GM19025 (cell line): Measurements from ENCODE around the gene ATXN7L1.
"Not testable (repeated sequence)": the region's sequence is repeated elsewhere in the genome, so short reads cannot be mapped to it uniquely, and the experiment has no call there.

ENCODE experiments used
- ATAC-seq: cut with Tn5 transposase; IDR thresholded peaks from one replicate; pipeline ENCODE4 v1.9.1; 2021; ENCODE audit warnings: mild to moderate bottlenecking, low read depth, moderate library complexity; ENCODE audit not compliant: unreplicated experiment

ATXN7L1 gene

GRCh38 chr7:105861224-105861623 is 15.2 kb downstream of the ATXN7L1 start:
- ATAC-seq, result no peak

DNA sequence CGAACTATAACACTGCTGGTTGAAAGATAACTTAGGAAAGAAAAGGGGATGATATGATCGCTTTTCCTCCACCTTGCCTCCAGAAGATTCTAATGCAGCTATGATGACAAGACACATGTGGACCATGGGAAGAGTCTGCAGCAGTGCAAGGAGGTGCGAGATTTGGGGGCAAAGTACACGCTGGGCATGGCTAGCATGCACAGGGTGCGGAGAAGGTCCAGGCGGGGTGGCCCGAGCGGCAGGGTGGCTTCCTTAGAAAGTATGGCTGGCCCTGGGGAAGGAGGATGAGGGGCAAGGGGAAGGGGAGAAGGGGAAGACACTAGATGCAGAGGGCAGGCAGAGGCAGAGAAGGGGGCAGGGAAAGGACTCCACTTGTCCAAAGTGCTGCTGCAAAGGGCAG is 15.6 kb downstream of the ATXN7L1 start:
- ATAC-seq, result no peak

GRCh38 chr7:105857009-105857952 is 19.1 kb downstream of the ATXN7L1 start:
- no peak for ATAC-seq

- no peak for ATAC-seq
Measured at GRCh38 chr7:105854498-105854897, 21.9 kb downstream of the ATXN7L1 start.

DNA sequence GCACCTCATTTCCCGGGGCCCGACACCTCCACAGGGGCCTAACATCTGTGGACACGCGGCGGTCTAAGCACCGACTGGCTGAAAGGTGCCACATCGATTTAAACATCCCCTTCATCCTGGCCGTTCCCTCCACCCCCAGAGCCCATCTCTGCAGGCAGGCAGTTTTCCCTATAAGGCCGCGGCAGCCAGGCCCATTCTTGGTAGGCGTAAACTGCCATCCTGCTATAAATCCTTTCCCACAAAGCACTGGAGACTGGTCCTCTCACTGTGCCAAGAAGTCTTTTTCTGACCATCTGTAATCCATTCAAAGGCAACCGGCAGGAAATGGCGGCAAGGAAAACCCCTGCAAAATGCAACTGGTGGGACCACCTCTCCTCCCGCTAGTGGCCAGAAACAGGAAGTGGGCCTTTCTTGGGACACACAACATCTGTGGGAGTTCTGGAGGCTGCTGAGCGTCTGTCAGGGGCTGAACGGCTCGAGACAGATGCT is 22.4 kb downstream of the ATXN7L1 start:
- ATAC-seq, result no peak

DNA sequence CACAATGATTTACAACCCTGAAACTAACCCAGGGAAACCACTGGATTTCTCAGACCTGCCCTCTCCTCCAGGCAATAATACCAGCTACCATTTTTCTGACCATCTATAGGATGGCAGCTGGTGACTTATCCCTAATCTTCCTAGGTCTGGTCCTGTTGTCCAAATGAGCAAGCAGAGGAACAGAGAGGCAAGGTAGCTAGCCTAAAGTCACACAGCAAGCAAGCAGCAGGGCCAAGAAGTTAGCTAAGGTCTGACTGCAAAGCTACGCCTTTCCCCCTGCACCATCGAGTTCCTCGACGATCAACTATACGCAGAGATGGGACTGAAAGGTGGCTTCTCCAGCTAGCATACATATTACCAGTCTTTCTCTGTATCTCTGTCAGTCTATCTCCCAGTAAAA is 25.3 kb downstream of the ATXN7L1 start:
- no peak for ATAC-seq

DNA sequence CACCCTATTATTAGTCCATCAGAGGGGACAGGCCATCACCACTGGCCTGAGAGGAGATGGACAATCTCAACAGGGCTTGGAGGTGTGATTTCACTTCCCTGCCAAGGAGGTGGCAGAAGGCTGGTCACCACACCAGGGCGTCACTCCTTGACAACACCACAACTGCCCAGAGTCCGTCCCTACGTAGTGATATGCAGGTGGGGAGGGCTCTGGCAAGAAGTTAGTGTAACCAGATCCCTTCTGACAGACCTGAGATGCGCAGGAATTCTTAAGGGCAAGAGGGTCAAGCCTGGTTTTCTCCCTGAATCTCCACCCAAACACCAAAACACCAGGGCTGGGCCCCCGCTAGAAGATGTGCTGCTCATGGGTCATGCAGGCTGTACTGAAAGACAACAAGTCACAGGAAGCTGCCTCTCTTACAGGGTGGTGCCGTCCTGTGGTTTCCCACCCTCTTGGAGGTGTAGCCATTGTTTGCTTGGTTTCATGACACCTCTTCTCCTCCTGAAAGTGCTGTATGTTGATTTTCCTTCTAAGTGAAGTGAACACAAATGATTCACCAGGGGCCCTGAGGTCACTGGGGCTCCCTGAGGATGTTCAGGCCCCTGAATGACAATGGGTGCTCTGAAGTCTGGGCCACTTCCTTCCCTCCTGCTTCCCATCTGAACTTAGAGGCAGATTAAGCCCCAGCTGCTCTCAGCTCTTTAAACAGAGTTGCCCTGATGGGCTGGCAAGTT is 27.1 kb downstream of the ATXN7L1 start:
- ATAC-seq, result peak; percentile 51

GRCh38 chr7:105846404-105846803 is 30.0 kb downstream of the ATXN7L1 start:
- ATAC-seq, result no peak

- not testable (repeated sequence) for ATAC-seq
Measured at GRCh38 chr7:105844681-105845080, 31.7 kb downstream of the ATXN7L1 start.

GRCh38 chr7:105841866-105842265 is 34.5 kb downstream of the ATXN7L1 start:
- no peak for ATAC-seq

GRCh38 chr7:105840981-105841749 is 35.2 kb downstream of the ATXN7L1 start:
- ATAC-seq, result no peak

DNA sequence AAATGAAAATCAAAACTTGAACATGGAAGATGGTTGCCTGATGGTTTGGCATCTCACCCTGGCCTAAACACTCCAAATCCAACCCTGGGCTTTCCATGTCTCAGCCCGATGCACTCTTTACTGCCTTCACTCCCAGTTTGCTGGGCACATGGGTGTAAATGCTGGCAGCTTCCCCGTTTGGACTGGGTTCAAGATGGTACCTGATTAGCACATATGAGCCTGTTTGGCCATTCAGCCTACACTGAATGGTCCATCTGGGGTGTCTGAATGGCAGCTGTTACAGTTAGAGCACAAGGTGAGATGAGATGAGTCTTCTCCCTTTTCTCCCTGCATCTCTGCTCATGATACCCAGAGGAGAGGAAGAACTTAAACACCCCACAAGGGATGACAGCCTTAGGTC is 37.1 kb downstream of the ATXN7L1 start:
- no peak for ATAC-seq

GRCh38 chr7:105838627-105839231 is 37.7 kb downstream of the ATXN7L1 start:
- no peak for ATAC-seq

DNA sequence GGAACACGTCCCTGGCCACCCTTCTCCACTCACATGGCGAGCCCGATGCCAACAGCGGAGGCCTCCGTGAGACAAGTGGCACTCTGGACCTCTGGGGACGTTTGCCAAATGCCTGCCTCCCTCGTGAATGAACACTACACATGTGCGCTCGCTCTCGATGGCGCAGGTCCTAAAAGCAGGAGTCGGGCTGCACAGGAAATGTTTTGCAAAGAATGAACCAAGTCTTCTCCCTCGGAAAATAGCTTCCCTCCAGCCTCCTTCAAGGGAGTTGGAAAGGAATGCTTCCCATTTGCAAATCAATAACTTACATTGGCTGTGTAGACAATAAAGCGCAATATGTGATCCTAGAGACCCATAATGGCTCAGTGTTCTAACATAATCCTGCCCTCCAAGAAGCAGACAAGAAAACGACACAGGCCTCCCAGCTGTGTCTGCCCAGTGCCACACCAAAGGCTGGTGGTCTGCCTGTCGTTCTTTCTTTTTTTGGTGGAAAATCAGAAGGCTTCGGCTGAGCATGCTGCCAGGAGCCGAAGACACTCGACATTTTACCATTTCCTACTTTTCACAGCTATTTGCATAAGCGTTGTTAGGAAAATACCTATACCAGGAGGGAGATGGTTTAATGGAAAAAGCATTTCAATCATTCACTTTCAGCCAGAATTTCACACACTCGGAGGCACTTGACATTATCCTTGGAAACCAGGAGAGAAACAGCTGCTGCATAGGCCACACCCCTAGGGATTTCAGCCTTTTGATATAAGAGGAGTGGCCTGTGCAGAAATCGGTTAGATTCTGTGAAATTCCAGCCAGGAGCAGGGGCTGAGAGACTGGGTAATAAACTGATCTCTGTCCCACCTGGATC is 38.4 kb downstream of the ATXN7L1 start:
- no peak for ATAC-seq

GRCh38 chr7:105835441-105835840 is 41.0 kb downstream of the ATXN7L1 start:
- no peak for ATAC-seq

DNA sequence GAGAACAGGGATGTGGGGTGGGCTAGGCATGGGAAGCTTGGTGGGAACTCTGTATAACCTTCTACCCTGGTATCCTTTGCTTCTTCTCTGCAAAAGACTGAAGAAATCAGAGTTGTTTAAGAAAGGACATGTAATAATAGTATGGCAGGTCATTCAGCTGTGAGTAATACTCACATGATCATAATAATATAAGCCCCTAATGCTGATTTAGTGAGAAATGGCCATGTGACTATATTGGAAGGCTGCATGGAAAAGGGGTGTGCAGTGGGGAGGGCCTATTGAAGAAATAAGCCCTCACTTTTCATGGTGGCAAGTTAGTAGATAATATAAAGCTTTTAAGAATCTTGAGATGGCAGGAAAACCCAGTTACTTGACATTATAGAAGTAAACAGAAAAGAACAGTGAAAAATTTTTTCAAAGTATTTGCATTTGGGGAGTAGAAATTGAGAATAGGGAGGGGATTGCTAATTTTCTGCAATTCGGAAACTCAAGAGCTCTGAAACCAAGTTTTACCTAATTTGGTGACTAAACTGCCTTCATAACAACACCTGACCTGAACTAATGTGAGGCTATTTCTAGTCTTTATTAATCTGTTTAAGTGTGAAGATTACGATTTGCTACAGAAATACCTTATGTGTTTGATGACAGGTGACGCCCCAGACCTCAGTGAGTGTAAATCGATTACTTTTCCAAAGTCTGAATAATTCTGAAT is 44.4 kb downstream of the ATXN7L1 start:
- no peak for ATAC-seq

- ATAC-seq, result no peak
Measured at GRCh38 chr7:105831302-105831620, 45.1 kb downstream of the ATXN7L1 start.

- ATAC-seq, result no peak
Measured at GRCh38 chr7:105830405-105831301, 45.7 kb downstream of the ATXN7L1 start.
